ENCODE results near the gene GPR42.

Gene GPR42

DNA sequence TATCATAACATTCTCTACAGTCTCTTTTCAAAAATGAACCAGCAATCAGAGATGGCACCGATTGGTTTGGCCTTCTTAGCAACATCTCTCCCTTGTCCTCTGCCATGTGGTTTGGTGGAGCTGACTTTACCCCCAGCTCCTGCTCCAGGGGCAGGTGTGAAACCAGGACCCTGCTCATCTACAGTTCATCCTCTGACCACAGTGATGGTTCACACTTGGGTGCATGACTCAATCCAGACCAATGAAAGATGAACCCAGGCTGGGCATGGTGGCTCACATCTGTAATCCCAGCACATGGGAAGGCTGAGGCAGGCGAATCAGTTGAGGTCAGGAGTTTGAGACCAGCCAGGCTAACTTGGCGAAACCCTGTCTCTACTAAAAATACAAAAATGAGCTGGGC is 43.6 kb downstream of the GPR42 start:
- TF ChIP-seq, protein P1, sequence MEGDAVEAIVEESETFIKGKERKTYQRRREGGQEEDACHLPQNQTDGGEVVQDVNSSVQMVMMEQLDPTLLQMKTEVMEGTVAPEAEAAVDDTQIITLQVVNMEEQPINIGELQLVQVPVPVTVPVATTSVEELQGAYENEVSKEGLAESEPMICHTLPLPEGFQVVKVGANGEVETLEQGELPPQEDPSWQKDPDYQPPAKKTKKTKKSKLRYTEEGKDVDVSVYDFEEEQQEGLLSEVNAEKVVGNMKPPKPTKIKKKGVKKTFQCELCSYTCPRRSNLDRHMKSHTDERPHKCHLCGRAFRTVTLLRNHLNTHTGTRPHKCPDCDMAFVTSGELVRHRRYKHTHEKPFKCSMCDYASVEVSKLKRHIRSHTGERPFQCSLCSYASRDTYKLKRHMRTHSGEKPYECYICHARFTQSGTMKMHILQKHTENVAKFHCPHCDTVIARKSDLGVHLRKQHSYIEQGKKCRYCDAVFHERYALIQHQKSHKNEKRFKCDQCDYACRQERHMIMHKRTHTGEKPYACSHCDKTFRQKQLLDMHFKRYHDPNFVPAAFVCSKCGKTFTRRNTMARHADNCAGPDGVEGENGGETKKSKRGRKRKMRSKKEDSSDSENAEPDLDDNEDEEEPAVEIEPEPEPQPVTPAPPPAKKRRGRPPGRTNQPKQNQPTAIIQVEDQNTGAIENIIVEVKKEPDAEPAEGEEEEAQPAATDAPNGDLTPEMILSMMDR (IDR thresholded peaks at IDR 0.05; ENCODE audit: low read depth, low read length), result no peak
- no peak overlapping the region for H3K4me3 ChIP-seq (replicated peaks in 1 of 2; ENCODE audit: low read depth in 2 of 2, low read length in 2 of 2)
- DNase-seq (ENCODE audit: low read depth in 2 of 2), result no peak

DNA sequence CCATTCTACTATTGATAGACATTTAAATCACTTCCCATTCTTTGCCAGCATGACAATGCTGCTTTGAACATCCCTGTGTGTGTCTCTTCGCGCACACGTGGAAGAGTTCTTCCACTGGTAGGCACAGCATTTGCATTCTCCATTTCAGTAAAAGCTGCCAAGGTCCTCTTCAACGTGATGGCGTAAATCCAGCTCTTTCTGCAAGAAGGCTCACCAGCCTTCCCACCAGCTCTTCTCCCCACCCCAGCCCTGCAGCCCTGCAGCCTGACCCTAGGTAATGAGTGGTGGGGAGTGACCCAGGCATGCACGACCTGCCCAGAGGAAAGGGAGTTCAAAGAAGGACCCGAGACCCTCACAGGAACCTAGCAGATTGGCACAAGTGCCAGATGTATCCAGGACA is 45.5 kb downstream of the GPR42 start:
- no peak for DNase-seq (ENCODE audit: low read depth in 2 of 2)
- TF ChIP-seq, protein P1 (IDR thresholded peaks at IDR 0.05; ENCODE audit: low read depth, low read length), result no peak
- H3K4me3 ChIP-seq (replicated peaks in 1 of 2; ENCODE audit: low read depth in 2 of 2, low read length in 2 of 2), result no peak overlapping the region

DNA sequence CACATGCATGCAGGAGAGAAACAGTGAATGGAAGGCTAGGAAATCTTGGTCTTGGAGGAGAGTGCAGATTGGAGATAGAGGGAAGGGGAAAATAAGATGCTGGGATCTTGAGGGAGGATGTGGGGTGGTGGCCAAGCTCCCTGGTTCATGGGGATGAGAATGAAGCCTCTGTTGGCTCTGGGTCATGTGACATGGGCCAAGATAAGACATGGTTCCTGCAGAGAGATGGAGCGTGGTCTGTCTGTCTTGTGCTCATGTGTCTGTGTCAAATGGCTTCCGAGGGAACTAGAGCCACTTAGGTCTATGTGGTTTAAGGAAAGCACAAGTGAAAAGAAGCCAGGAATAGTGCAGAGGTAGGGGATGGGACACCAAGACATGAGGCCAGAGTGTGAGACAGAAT is 46.4 kb downstream of the GPR42 start:
- H3K4me3 ChIP-seq (replicated peaks in 1 of 2; ENCODE audit: low read depth in 2 of 2, low read length in 2 of 2), result no peak overlapping the region
- no peak for DNase-seq (ENCODE audit: low read depth in 2 of 2)
- TF ChIP-seq, protein P1 (IDR thresholded peaks at IDR 0.05; ENCODE audit: low read depth, low read length), result no peak

DNA sequence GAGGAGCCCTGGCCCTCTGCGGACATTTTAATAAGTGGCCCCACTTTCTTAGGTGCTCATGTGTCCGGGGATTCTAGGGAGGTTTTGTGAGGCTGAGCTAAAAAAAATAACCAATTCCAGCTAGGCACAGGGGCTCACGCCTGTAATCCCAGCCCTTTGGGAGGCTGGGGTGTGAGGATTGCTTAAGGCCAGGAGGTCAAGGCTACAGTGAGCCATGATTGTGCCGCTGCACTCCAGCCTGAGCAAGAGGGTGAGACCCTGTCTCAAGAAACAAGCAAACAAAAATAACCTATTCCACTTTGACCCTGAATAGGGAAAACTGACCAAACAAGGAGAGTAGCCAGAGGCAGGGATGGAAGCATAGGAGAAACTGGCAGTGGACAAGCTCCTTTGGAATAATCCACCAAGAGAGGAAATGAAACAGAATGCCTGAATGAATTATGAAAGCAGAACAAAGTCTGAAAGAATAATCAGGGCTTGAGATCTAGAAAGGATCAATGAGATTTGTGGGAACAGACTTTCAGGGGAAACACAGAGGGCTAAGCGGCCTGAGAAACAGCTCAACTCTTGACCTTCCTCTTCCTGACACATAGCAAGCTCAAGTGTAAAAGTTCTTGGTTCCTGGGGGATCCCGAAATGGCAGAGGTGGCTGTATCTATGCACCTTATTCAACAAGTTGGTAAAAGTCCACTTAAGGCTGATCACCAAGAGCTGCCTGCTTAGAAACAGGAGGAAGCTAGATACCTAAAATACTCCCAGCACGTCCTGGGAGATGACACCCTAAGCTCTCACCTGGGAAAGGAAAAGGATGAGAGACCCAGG is 47.1 kb downstream of the GPR42 start:
- no peak for DNase-seq (ENCODE audit: low read depth in 2 of 2)
- no peak overlapping the region for H3K4me3 ChIP-seq (replicated peaks in 1 of 2; ENCODE audit: low read depth in 2 of 2, low read length in 2 of 2)
- TF ChIP-seq, protein P1 (IDR thresholded peaks at IDR 0.05; ENCODE audit: low read depth, low read length), result no peak

DNA sequence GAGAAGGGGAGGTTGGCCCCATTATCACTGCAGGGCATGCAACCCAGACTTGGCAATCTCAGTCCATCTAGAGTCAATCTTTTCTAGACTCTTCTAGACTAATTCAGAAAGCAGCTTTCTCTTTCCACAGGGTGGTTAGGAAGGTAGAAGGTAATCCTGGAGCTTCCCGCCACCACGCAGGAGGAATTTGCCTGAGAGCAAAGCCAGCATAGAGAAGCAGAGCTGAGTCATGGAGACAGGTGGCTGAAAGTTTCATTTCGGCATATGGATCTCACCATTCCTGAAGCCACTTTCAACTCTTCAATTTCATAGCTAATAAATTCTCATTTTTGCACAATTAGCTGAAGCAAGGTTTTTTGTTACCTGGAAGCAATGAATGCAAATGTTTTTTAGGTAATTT is 48.2 kb downstream of the GPR42 start:
- TF ChIP-seq, protein P1 (IDR thresholded peaks at IDR 0.05; ENCODE audit: low read depth, low read length), result no peak
- no peak overlapping the region for H3K4me3 ChIP-seq (replicated peaks in 1 of 2; ENCODE audit: low read depth in 2 of 2, low read length in 2 of 2)
- DNase-seq (ENCODE audit: low read depth in 2 of 2), result no peak

DNA sequence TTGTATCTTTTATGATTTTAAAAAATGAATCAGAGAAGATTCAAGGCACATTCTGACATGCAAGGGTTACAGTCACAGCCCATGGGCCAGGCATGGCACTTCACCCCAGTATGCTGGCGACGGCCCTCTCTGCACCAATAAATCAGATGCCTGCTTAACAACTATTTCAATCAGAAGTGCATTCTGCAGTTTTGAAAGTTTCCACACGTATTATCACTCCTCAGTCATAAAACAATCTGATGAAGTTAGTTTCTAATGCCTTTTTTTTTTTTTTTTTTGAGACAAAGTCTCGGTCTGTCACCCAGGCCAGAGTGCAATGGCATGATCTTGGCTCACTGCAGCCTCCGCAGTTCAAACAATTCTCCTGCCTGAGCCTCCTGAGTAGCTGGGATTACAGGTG is 48.9 kb downstream of the GPR42 start:
- no peak for DNase-seq (ENCODE audit: low read depth in 2 of 2)
- H3K4me3 ChIP-seq (replicated peaks in 1 of 2; ENCODE audit: low read depth in 2 of 2, low read length in 2 of 2), result no peak overlapping the region
- TF ChIP-seq, protein P1 (IDR thresholded peaks at IDR 0.05; ENCODE audit: low read depth, low read length), result no peak

DNA sequence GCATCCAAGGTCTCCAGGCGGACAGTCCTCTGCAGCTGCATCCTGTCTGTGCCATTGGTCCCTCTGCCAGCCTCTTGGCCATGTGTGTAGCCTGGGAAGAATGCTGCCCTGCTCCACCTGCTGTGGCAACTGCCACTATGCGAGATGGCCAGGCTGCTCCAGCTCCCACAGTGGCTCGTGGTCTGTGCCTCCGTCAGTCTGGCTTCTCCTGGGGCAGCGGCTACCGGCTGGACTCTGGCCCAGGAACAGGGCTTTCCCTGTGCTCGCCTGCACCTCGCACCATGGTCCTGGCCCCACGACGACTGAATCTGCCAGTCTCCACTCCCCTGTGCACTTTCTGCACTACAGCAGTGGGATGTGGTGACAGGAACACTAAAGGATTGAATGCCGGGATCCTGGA is 50.5 kb downstream of the GPR42 start:
- no peak overlapping the region for H3K4me3 ChIP-seq (replicated peaks in 1 of 2; ENCODE audit: low read depth in 2 of 2, low read length in 2 of 2)
- TF ChIP-seq, protein P1 (IDR thresholded peaks at IDR 0.05; ENCODE audit: low read depth, low read length), result no peak
- no peak for DNase-seq (ENCODE audit: low read depth in 2 of 2)
